Measurements from ENCODE around the gene PTPRG.
"Not testable (repeated sequence)": the region's sequence is repeated elsewhere in the genome, so short reads cannot be mapped to it uniquely, and the experiment has no call there.

DNA sequence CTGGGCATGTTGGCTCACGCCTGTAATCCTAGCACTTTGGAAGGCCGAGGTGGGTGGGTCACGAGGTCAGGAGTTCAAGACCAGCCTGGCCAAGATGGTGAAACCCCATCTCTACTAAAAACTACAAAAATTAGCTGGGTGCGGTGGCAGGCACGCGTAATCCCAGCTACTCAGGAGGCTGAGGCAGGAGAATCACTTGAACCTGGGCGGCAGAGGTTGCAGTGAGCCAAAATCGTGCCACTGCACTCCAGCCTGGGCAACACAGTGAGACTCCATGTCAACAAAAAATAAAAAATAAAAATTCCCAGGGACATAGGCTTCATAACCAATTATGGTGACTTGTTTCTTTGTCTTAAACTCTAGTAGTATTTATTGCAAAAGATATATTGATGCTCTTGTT, 155.3 kb downstream of the PTPRG start:
- TF ChIP-seq POLR2A (IDR thresholded peaks at IDR 0.05; ENCODE audit: low read depth, low read length); POLR2AphosphoS5 (IDR thresholded peaks at IDR 0.05; ENCODE audit: low read depth, low read length); TAF1 (IDR thresholded peaks at IDR 0.05; ENCODE audit: borderline replicate concordance, low read depth, low read length): not testable (repeated sequence)
